Peyer's patch (tissue), 4 donors: Measurements from ENCODE around the gene AP3D1.

Experiments
- CTCF ChIP-seq, 6 experiments: fragments of 450-650 bp in 4 of 6; fragments of 200-600 bp in 2 of 6; sonication (generic) in 1 of 6; IDR thresholded peaks; one replicate each; pipeline ENCODE4 v1.5.1; 2017 to 2019; ENCODE audit warnings: antibody characterized with exemption in 6 of 6, mild to moderate bottlenecking in 3 of 6, moderate library complexity in 1 of 6
- POLR2A ChIP-seq, 2 donors: fragments of 450-650 bp; IDR thresholded peaks; one replicate each; pipeline ENCODE4 v1.5.1; 2017; ENCODE audit warnings: antibody characterized with exemption in 2 of 2, mild to moderate bottlenecking in 2 of 2, moderate library complexity in 2 of 2

DNA sequence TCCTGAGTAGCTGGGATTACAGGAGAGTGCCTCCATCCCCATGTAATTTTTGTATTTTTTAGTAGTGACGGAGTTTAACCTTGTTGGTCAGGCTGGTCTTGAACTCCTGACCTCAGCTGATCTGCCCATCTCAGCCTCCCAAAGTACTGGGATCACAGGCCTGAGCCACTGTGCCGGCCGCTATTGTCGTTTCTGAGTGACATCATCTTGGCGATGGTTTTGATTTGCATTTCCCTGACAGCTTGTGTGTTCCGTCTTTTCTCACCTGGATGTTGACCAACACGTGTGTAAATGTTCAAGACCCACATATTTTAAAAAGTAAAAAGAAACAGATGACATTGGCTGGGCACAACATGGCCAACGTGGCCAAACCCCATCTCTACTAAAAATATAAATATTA is 87.5 kb downstream of the AP3D1 start:
- no peak for TF ChIP-seq CTCF (IDR thresholded peaks at IDR 0.05)
- TF ChIP-seq POLR2A (IDR thresholded peaks at IDR 0.05): no peak
